Right forelimb (tissue), 1 donor: ENCODE measurements around the gene CAMK2N1.

Experiments used
- DNase-seq: peaks from one replicate; pipeline ENCODE4 v3.0.0-alpha.2; 2018

The CAMK2N1 gene

GRCh38 chr1:20496241-20496661 lies 10.2 kb upstream of the CAMK2N1 start:
- DNase-seq = no peak

- no peak for DNase-seq
Measured at GRCh38 chr1:20495661-20496060, 9.7 kb upstream of the CAMK2N1 start.

- peak; percentile 37 for DNase-seq
Measured at GRCh38 chr1:20494609-20495311, 8.8 kb upstream of the CAMK2N1 start.

GRCh38 chr1:20493839-20494608 lies 8.0 kb upstream of the CAMK2N1 start:
- peak; percentile 91 for DNase-seq

- DNase-seq = no peak
Measured at GRCh38 chr1:20493309-20493708, 7.3 kb upstream of the CAMK2N1 start.

- no peak for DNase-seq
Measured at GRCh38 chr1:20492751-20493150, 6.7 kb upstream of the CAMK2N1 start.

- DNase-seq = no peak
Measured at GRCh38 chr1:20491866-20492265, 5.9 kb upstream of the CAMK2N1 start.

- DNase-seq = no peak
Measured at GRCh38 chr1:20491178-20491577, 5.2 kb upstream of the CAMK2N1 start.

GRCh38 chr1:20487236-20487590 lies 1.2 kb upstream of the CAMK2N1 start:
- DNase-seq = no peak

- DNase-seq = peak; percentile 61
Measured at GRCh38 chr1:20486457-20487235, 636 bp upstream of the CAMK2N1 start.

GRCh38 chr1:20484519-20485462 lies 1.2 kb downstream of the CAMK2N1 start:
- no peak for DNase-seq

GRCh38 chr1:20483833-20484518 lies 2.0 kb downstream of the CAMK2N1 start:
- DNase-seq = no peak

GRCh38 chr1:20483098-20483832 lies 2.7 kb downstream of the CAMK2N1 start:
- no peak for DNase-seq

GRCh38 chr1:20481643-20482498 lies 4.1 kb downstream of the CAMK2N1 start:
- DNase-seq = no peak

- no peak for DNase-seq
Measured at GRCh38 chr1:20480951-20481617, 4.9 kb downstream of the CAMK2N1 start.

- no peak for DNase-seq
Measured at GRCh38 chr1:20480243-20480944, 5.6 kb downstream of the CAMK2N1 start.

- DNase-seq = no peak
Measured at GRCh38 chr1:20479840-20480239, 6.2 kb downstream of the CAMK2N1 start.

- no peak for DNase-seq
Measured at GRCh38 chr1:20478057-20478635, 7.9 kb downstream of the CAMK2N1 start.
